ENCODE results near the gene BCAR1.

The BCAR1 gene

GRCh38 chr16:75238853-75239541, 12.4 kb downstream of the BCAR1 start:
- TF ChIP-seq CTCF (IDR thresholded peaks at IDR 0.05; ENCODE audit: low read depth, low read length) (no peak), MYC (IDR thresholded peaks at IDR 0.05; ENCODE audit: low read depth, low read length) (no peak), POLR2A (IDR thresholded peaks at IDR 0.05; ENCODE audit: extremely low read depth, insufficient read length) (no peak), MAX (IDR thresholded peaks at IDR 0.05; ENCODE audit: low read depth, low read length) (no peak)
- H3K4me3 ChIP-seq (ENCODE audit: low read depth, low read length): no peak overlapping the region
- no peak for DNase-seq (ENCODE audit: low read depth)

- no peak for TF ChIP-seq MYC (IDR thresholded peaks at IDR 0.05; ENCODE audit: low read depth, low read length)
- TF ChIP-seq MAX (IDR thresholded peaks at IDR 0.05; ENCODE audit: low read depth, low read length): no peak
- TF ChIP-seq POLR2A (IDR thresholded peaks at IDR 0.05; ENCODE audit: extremely low read depth, insufficient read length): no peak
- no peak for TF ChIP-seq CTCF (IDR thresholded peaks at IDR 0.05; ENCODE audit: low read depth, low read length)
- no peak overlapping the region for H3K4me3 ChIP-seq (ENCODE audit: low read depth, low read length)
- DNase-seq (ENCODE audit: low read depth): no peak
Observed at GRCh38 chr16:75238132-75238852, 13.1 kb downstream of the BCAR1 start.

GRCh38 chr16:75237398-75238131, 13.9 kb downstream of the BCAR1 start:
- TF ChIP-seq MYC (IDR thresholded peaks at IDR 0.05; ENCODE audit: low read depth, low read length) (no peak), CTCF (IDR thresholded peaks at IDR 0.05; ENCODE audit: low read depth, low read length) (no peak), MAX (IDR thresholded peaks at IDR 0.05; ENCODE audit: low read depth, low read length) (no peak), POLR2A (IDR thresholded peaks at IDR 0.05; ENCODE audit: extremely low read depth, insufficient read length) (no peak)
- DNase-seq (ENCODE audit: low read depth): no peak
- H3K4me3 ChIP-seq (ENCODE audit: low read depth, low read length): no peak overlapping the region

GRCh38 chr16:75236736-75237397, 14.6 kb downstream of the BCAR1 start:
- H3K4me3 ChIP-seq (ENCODE audit: low read depth, low read length): no peak overlapping the region
- TF ChIP-seq CTCF (IDR thresholded peaks at IDR 0.05; ENCODE audit: low read depth, low read length): no peak
- no peak for TF ChIP-seq MYC (IDR thresholded peaks at IDR 0.05; ENCODE audit: low read depth, low read length)
- TF ChIP-seq POLR2A (IDR thresholded peaks at IDR 0.05; ENCODE audit: extremely low read depth, insufficient read length): no peak
- TF ChIP-seq MAX (IDR thresholded peaks at IDR 0.05; ENCODE audit: low read depth, low read length): no peak
- no peak for DNase-seq (ENCODE audit: low read depth)

GRCh38 chr16:75236232-75236631, 15.2 kb downstream of the BCAR1 start:
- H3K4me3 ChIP-seq (ENCODE audit: low read depth, low read length): no peak overlapping the region
- TF ChIP-seq POLR2A (IDR thresholded peaks at IDR 0.05; ENCODE audit: extremely low read depth, insufficient read length) (no peak), MAX (IDR thresholded peaks at IDR 0.05; ENCODE audit: low read depth, low read length) (no peak), MYC (IDR thresholded peaks at IDR 0.05; ENCODE audit: low read depth, low read length) (no peak), CTCF (IDR thresholded peaks at IDR 0.05; ENCODE audit: low read depth, low read length) (no peak)
- DNase-seq (ENCODE audit: low read depth): no peak
